Measurements from ENCODE around the gene OR4D2. TPM values are rescaled to one million over a fixed set of nuclear protein-coding genes. Genes with fewer than 3 reads are reported as not detected.

OR4D2 gene
- total RNA-seq (2014; rRNA removed) = not detected in 2 replicates
- not detected for Bru-seq, nascent RNA
- BruChase-seq, experiment 1, labeled RNA remaining after a 6-hour chase = percentile 23 among the genes with signal in this experiment
- percentile 15 among the genes with signal in this experiment for BruChase-seq, experiment 2, labeled RNA remaining after a 2-hour chase
- long read RNA-seq = 0 reads

DNA sequence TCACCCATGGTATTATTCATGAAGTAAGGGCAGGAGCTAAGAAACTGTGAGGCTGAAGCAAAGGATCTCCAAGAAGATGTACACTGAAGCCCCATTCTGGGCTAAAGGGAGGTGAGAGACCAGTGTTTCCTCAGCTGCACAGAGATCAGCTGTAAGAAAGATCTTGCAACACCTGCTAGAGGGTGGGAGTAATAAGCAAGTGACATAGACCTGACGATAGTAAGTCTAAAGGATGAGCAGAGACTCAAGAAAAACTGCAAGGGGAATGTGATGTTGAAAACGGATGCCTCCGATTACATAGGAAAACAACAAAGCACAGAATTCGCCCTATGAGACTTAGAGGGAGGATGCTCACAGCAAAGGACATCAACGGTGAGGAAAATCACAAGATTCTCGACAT, at the start of gene OR4D2:
OR4D2 (plus strand) TSS at position 301 of the 400 bp plus-strand sequence. CDS start 2,674 bp downstream, outside the sequence.
- no TSS peak for BruUV-seq (replicated peaks)
- no peak within 1 kb of the TSS for H3K4me2 ChIP-seq (ENCODE audit: low read length)
- no peak within 1 kb of the TSS for H3K27ac ChIP-seq (ENCODE audit: low read length)
- H3K4me1 ChIP-seq (ENCODE audit: insufficient read depth, low read length) = no peaks in the 10 kb centered on the region
- TF ChIP-seq EZH2 (IDR thresholded peaks at IDR 0.05; ENCODE audit: low read length, unreplicated experiment) (no peak), EZH2phosphoT487 (IDR thresholded peaks at IDR 0.05; ENCODE audit: borderline replicate concordance, low read length) (no peak), CTCF (conservative IDR thresholded peaks at IDR 0.05; ENCODE audit: low read depth, low read length) (no peak)
- H3K79me2 ChIP-seq (ENCODE audit: low read length) = no peaks in the 10 kb centered on the region
- no peaks in the 10 kb centered on the region for H3F3A ChIP-seq (ENCODE audit: low read length, unreplicated experiment)
- H3K9me3 ChIP-seq (ENCODE audit: low read length) = no peaks in the 10 kb centered on the region
- no peak within 1 kb of the TSS for H3K9ac ChIP-seq (ENCODE audit: low read length)
- intact Hi-C loops (cut with micrococcal nuclease) = no loop called here
- CTCF ChIA-PET = no interaction called here
- no peaks in the 10 kb centered on the region for H3K36me3 ChIP-seq (ENCODE audit: low read depth, low read length)
- no peak for DNase-seq
- no peak for ATAC-seq
- POLR2A ChIA-PET (ENCODE audit: unreplicated experiment) = no interaction called here
- no peak within 1 kb of the TSS for H3K4me3 ChIP-seq (ENCODE audit: low read length)
- H3K27me3 ChIP-seq (ENCODE audit: low read length) = peaks cover 82% of the 10 kb centered on the region
- H3K9me2 ChIP-seq (replicated peaks; ENCODE audit: low read length) = no peaks in the 10 kb centered on the region
- no peaks in the 10 kb centered on the region for H4K20me1 ChIP-seq (ENCODE audit: low read length)
- H2AFZ ChIP-seq (ENCODE audit: low read length) = no peak within 1 kb of the TSS

DNA sequence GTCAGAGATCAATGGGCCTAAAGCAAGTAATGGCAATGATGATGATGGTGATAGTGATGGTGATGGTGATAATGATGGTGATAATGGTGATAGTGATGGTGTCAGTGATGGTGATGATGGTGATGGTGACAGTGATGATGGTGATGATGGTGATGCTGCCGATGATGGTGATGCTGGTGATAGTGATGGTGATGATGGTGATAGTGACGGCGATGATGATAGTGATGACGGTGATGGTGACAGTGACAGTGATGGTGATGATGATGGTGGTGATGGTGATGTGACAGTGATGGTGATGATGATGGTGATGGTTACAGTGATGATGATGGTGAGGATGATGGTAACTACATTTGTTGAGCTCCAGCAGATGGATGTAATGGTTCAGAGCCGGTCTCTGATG, 49.4 kb upstream of the OR4D2 start:
- no peaks in the 10 kb centered on the region for H3F3A ChIP-seq (ENCODE audit: low read length, unreplicated experiment)
- ATAC-seq = no peak
- POLR2A ChIA-PET (ENCODE audit: unreplicated experiment) = interaction anchor here (0.8 kb wide), 1 partner anchor 268 kb away, joined by 9 read pairs; no protein-coding TSS in a partner anchor
- no peak overlapping the region for H3K9ac ChIP-seq (ENCODE audit: low read length)
- TF ChIP-seq EZH2 (IDR thresholded peaks at IDR 0.05; ENCODE audit: low read length, unreplicated experiment) (no peak), CTCF (conservative IDR thresholded peaks at IDR 0.05; ENCODE audit: low read depth, low read length) (no peak), EZH2phosphoT487 (IDR thresholded peaks at IDR 0.05; ENCODE audit: borderline replicate concordance, low read length) (no peak)
- no peak overlapping the region for H3K4me3 ChIP-seq (ENCODE audit: low read length)
- no peaks in the 10 kb centered on the region for H3K9me2 ChIP-seq (replicated peaks; ENCODE audit: low read length)
- H3K9me3 ChIP-seq (ENCODE audit: low read length) = no peaks in the 10 kb centered on the region
- DNase-seq = no peak
- intact Hi-C loops (cut with micrococcal nuclease) = no loop called here
- H4K20me1 ChIP-seq (ENCODE audit: low read length) = no peaks in the 10 kb centered on the region
- no peaks in the 10 kb centered on the region for H3K79me2 ChIP-seq (ENCODE audit: low read length)
- BruUV-seq (replicated peaks) = no TSS peak
- no peak overlapping the region for H2AFZ ChIP-seq (ENCODE audit: low read length)
- no peaks in the 10 kb centered on the region for H3K36me3 ChIP-seq (ENCODE audit: low read depth, low read length)
- no peak overlapping the region for H3K27ac ChIP-seq (ENCODE audit: low read length)
- CTCF ChIA-PET = no interaction called here
- H3K4me2 ChIP-seq (ENCODE audit: low read length) = no peak overlapping the region
- no peaks in the 10 kb centered on the region; the same call in 1 of the 2 replicates for H3K27me3 ChIP-seq (ENCODE audit: low read length)
- no peaks in the 10 kb centered on the region for H3K4me1 ChIP-seq (ENCODE audit: insufficient read depth, low read length)

- no peaks in the 10 kb centered on the region for H3K9me2 ChIP-seq (replicated peaks; ENCODE audit: low read length)
- H3K79me2 ChIP-seq (ENCODE audit: low read length) = no peaks in the 10 kb centered on the region
- intact Hi-C loops (cut with micrococcal nuclease) = no loop called here
- peaks cover 9% of the 10 kb centered on the region for H3K27me3 ChIP-seq (ENCODE audit: low read length)
- H4K20me1 ChIP-seq (ENCODE audit: low read length) = no peaks in the 10 kb centered on the region
- H3F3A ChIP-seq (ENCODE audit: low read length, unreplicated experiment) = no peaks in the 10 kb centered on the region
- H3K36me3 ChIP-seq (ENCODE audit: low read depth, low read length) = no peaks in the 10 kb centered on the region
- no peak for ATAC-seq
- no peaks in the 10 kb centered on the region for H3K9me3 ChIP-seq (ENCODE audit: low read length)
- DNase-seq = no peak
- no TSS peak for BruUV-seq (replicated peaks)
- TF ChIP-seq CTCF (conservative IDR thresholded peaks at IDR 0.05; ENCODE audit: low read depth, low read length) = no peak
- TF ChIP-seq EZH2 (IDR thresholded peaks at IDR 0.05; ENCODE audit: low read length, unreplicated experiment) = no peak
- no peak for TF ChIP-seq EZH2phosphoT487 (IDR thresholded peaks at IDR 0.05; ENCODE audit: borderline replicate concordance, low read length)
- no peak overlapping the region for H3K27ac ChIP-seq (ENCODE audit: low read length)
- no peak overlapping the region for H3K4me3 ChIP-seq (ENCODE audit: low read length)
- no peaks in the 10 kb centered on the region for H3K4me1 ChIP-seq (ENCODE audit: insufficient read depth, low read length)
- H3K9ac ChIP-seq (ENCODE audit: low read length) = no peak overlapping the region
- CTCF ChIA-PET = no interaction called here
- POLR2A ChIA-PET (ENCODE audit: unreplicated experiment) = no interaction called here
- no peak overlapping the region for H3K4me2 ChIP-seq (ENCODE audit: low read length)
- H2AFZ ChIP-seq (ENCODE audit: low read length) = no peak overlapping the region
Measured at GRCh38 chr17:58119491-58119890, 47.3 kb upstream of the OR4D2 start.

Measured in PC-3 (cell line).